DND-41 (cell line): ENCODE results near the gene CACUL1.

Source experiments
- ATAC-seq: fragments of 200-7000 bp; cut with Tn5 transposase; 3 replicates; pipeline ENCODE4 v1.9.1; 2021; ENCODE audit warnings: low read depth; ENCODE audit not compliant: insufficient read depth
- DNase-seq: peaks from one replicate; pipeline ENCODE4 v3.0.0-alpha.2; 2020
- H2AFZ ChIP-seq: 2 replicates; pipeline ENCODE4 v1.6.0; 2012; ENCODE audit warnings: low read depth, low read length
- H3K27ac ChIP-seq: 2 replicates; pipeline ENCODE4 v1.5.1; 2012; ENCODE audit warnings: low read length, inconsistent platforms
- H3K27me3 ChIP-seq: fragments of 200-600 bp; sonication (generic); 2 replicates; pipeline ENCODE4 v1.6.0; 2012; ENCODE audit warnings: low read length, mild to moderate bottlenecking, inconsistent platforms; ENCODE audit not compliant: insufficient read depth, poor library complexity
- H3K36me3 ChIP-seq: 2 replicates; pipeline ENCODE4 v1.5.1; 2012; ENCODE audit warnings: low read length, inconsistent platforms; ENCODE audit not compliant: insufficient read depth
- H3K4me1 ChIP-seq: 2 replicates; pipeline ENCODE4 v1.5.1; 2012; ENCODE audit warnings: mild to moderate bottlenecking, low read length; ENCODE audit not compliant: insufficient read depth
- H3K4me2 ChIP-seq: 2 replicates; pipeline ENCODE4 v1.6.0; 2012; ENCODE audit warnings: mild to moderate bottlenecking, moderate library complexity, low read length, inconsistent platforms; ENCODE audit not compliant: insufficient read depth
- H3K4me3 ChIP-seq, 2 experiments: fragments of 200-600 bp in 1 of 2; shearing (Covaris generic) in 1 of 2; 2 replicates each; pipeline ENCODE4 v1.5.1; 2012 to 2016; ENCODE audit warnings: inconsistent platforms in 2 of 2, low read length in 2 of 2, mild to moderate bottlenecking in 2 of 2, low read depth in 1 of 2, moderate library complexity in 1 of 2
- H3K79me2 ChIP-seq: 2 replicates; pipeline ENCODE4 v1.6.0; 2012; ENCODE audit warnings: low read length, inconsistent platforms; ENCODE audit not compliant: insufficient read depth
- H3K9ac ChIP-seq: 2 replicates; pipeline ENCODE4 v1.6.0; 2012; ENCODE audit warnings: low read depth, mild to moderate bottlenecking, inconsistent platforms, low read length, moderate library complexity
- H3K9me3 ChIP-seq: 2 replicates; pipeline ENCODE4 v1.5.1; 2012; ENCODE audit warnings: low read length, moderate library complexity, mild to moderate bottlenecking, inconsistent platforms; ENCODE audit not compliant: insufficient read depth, severe bottlenecking
- H4K20me1 ChIP-seq: 2 replicates; pipeline ENCODE4 v1.6.0; 2012; ENCODE audit warnings: low read length; ENCODE audit not compliant: insufficient read depth
- EZH2 ChIP-seq: IDR thresholded peaks from 3 replicates; pipeline ENCODE4 v1.6.1; 2012; ENCODE audit warnings: borderline replicate concordance, low read depth, mild to moderate bottlenecking, moderate library complexity, low read length, inconsistent platforms; ENCODE audit not compliant: severe bottlenecking
- TF ChIP-seq, protein P1 (sequence below): IDR thresholded peaks from 2 replicates; pipeline ENCODE4 v1.5.1; 2012; ENCODE audit warnings: borderline replicate concordance, low read length, moderate library complexity, mild to moderate bottlenecking; ENCODE audit not compliant: poor library complexity, severe bottlenecking; ENCODE audit errors: extremely low read depth

Gene CACUL1

DNA sequence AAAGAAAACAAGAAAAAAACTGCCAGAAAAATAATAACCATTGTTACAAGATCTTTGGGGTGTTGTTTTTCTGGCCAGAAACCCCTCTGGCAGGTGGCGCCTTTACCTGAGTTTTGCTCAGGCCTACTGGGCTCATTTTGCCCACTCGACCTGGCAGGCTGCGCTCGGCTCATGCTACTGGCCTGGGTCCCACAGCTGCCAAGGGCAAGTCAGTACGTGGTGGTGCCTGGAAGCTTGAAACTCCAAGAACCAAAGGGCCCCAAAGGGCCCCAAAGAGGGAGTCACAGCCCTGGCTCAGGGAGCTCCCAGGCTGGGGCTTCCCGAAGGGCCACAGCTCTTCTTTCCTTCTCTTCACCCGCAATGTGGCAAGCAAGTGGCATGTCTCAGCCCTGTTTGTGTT, 42.7 kb downstream of the CACUL1 start:
- ATAC-seq (no peak; the same call in 2 of the 3 replicates), DNase-seq (no peak)
- no peaks in the 10 kb centered on the region; the same call in 1 of the 2 replicates for H3K79me2 ChIP-seq
- TF ChIP-seq, protein P1, sequence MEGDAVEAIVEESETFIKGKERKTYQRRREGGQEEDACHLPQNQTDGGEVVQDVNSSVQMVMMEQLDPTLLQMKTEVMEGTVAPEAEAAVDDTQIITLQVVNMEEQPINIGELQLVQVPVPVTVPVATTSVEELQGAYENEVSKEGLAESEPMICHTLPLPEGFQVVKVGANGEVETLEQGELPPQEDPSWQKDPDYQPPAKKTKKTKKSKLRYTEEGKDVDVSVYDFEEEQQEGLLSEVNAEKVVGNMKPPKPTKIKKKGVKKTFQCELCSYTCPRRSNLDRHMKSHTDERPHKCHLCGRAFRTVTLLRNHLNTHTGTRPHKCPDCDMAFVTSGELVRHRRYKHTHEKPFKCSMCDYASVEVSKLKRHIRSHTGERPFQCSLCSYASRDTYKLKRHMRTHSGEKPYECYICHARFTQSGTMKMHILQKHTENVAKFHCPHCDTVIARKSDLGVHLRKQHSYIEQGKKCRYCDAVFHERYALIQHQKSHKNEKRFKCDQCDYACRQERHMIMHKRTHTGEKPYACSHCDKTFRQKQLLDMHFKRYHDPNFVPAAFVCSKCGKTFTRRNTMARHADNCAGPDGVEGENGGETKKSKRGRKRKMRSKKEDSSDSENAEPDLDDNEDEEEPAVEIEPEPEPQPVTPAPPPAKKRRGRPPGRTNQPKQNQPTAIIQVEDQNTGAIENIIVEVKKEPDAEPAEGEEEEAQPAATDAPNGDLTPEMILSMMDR = no peak
- no peak for TF ChIP-seq EZH2
- no peak overlapping the region for H3K4me2 ChIP-seq
- H3K27ac ChIP-seq = no peak overlapping the region
- H4K20me1 ChIP-seq = peaks cover 15% of the 10 kb centered on the region
- no peak overlapping the region for H2AFZ ChIP-seq
- H3K36me3 ChIP-seq = peaks cover 16% of the 10 kb centered on the region
- no peaks in the 10 kb centered on the region for H3K9me3 ChIP-seq
- H3K9ac ChIP-seq = no peak overlapping the region
- no peak overlapping the region for H3K4me3 ChIP-seq
- no peaks in the 10 kb centered on the region for H3K27me3 ChIP-seq
- H3K4me1 ChIP-seq = no peaks in the 10 kb centered on the region

DNA sequence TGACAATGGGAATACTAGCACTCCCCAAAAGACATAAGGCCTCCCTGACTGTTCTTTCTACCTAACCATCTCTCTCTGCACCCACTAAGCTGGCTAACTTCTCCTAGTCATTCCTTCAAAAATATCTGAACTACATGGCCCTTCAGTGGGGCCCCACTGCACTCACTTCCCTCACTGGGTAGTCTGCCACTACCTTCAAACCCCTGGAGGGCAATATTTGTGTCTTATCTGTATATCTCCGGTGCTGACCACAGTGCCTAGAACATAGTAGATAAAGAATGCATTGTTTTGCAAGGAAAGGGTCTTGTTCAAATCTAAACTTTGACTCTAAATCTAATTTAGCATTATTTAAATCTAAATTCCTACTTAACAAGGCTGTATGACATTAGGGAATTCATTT, 44.3 kb downstream of the CACUL1 start:
- no peak for ATAC-seq
- H3K4me3 ChIP-seq = no peak overlapping the region

DNA sequence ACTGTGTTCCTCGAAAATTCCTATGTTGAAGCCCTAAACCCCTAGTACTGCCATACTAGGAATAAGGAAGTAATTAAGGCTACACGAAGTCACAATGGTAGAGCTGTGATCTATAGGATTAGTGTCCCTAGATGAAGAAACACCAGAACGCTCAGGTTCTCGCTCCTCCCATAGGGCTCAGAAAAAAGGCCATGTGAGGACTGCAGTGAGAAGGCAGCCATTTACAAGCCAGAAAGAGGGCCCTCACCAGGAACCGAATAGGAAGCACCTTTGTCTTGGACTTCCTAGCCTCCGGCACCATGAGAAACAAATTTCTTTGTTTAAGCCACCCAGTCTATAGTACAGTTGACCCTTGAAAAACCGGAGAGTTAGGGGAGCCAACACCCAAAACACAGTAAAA, 46.2 kb downstream of the CACUL1 start:
- Histone ChIP-seq H3K27ac (no peak overlapping the region), H4K20me1 (peaks cover 15% of the 10 kb centered on the region), H3K27me3 (no peaks in the 10 kb centered on the region), H3K9ac (no peak overlapping the region), H3K4me2 (no peak overlapping the region), H2AFZ (no peak overlapping the region), H3K79me2 (peaks cover 5% of the 10 kb centered on the region; the same call in 1 of the 2 replicates), H3K9me3 (no peaks in the 10 kb centered on the region), H3K4me1 (no peaks in the 10 kb centered on the region), H3K4me3 (no peak overlapping the region), H3K36me3 (peaks cover 38% of the 10 kb centered on the region)
- TF ChIP-seq EZH2 = no peak
- TF ChIP-seq, protein P1 = no peak
- DNase-seq = no peak
- ATAC-seq = no peak

More for the DNA sequence above, 44.3 kb downstream of the CACUL1 start:
- Histone ChIP-seq H3K27ac (no peak overlapping the region), H4K20me1 (peaks cover 15% of the 10 kb centered on the region), H3K27me3 (no peaks in the 10 kb centered on the region), H3K9ac (no peak overlapping the region), H3K9me3 (no peaks in the 10 kb centered on the region), H3K4me2 (no peak overlapping the region), H2AFZ (no peak overlapping the region), H3K79me2 (peaks cover 2% of the 10 kb centered on the region; the same call in 1 of the 2 replicates), H3K36me3 (peaks cover 27% of the 10 kb centered on the region), H3K4me1 (no peaks in the 10 kb centered on the region)
- no peak for TF ChIP-seq EZH2
- TF ChIP-seq, protein P1 = no peak
- no peak for DNase-seq
